ENCODE data around the gene PODNL1.

Gene PODNL1, protein sequence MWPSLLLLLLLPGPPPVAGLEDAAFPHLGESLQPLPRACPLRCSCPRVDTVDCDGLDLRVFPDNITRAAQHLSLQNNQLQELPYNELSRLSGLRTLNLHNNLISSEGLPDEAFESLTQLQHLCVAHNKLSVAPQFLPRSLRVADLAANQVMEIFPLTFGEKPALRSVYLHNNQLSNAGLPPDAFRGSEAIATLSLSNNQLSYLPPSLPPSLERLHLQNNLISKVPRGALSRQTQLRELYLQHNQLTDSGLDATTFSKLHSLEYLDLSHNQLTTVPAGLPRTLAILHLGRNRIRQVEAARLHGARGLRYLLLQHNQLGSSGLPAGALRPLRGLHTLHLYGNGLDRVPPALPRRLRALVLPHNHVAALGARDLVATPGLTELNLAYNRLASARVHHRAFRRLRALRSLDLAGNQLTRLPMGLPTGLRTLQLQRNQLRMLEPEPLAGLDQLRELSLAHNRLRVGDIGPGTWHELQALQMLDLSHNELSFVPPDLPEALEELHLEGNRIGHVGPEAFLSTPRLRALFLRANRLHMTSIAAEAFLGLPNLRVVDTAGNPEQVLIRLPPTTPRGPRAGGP

DNA sequence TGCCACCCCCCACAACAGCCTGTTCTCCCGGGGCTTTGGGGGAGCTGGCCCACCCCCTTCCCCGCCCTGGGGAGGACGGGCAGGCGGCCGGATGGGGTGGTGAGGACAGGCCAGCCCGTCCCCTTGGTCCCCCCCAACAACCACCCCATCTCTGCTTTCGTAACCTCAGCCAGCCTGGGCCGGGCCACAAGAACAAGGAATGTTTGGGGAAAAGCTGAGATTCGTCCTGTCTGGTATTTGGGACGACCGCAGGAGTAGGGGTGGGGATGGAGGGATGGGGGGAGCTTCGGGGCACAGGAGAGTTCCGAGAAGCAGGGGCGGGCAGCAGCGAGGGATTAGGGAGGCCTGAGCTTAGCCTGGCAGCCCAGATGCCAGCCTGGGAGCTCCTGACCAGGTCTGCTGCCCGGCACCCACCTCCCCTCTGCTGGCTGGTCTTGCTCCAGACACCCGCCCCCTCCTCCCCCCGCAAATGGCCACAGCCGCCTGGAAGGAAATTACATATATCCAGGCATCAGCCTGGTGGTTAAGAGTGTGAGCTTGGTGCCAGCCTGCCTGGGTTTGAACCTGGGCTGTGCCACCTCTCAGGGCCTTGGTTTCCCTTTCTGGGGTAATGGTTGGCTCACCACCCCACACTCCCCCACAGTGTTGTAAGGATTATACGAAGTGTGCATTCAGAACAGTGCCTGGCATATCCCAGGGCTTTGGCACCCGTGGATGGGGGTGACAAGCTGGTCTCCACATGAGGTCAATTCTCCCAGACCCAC, at the start of gene PODNL1:
Gene PODNL1, minus strand, starts transcription at position 117 of the 764 bp plus-strand sequence. CDS start 236 bp downstream, outside the sequence.
- DNase-seq: peak; percentile 78

DNA sequence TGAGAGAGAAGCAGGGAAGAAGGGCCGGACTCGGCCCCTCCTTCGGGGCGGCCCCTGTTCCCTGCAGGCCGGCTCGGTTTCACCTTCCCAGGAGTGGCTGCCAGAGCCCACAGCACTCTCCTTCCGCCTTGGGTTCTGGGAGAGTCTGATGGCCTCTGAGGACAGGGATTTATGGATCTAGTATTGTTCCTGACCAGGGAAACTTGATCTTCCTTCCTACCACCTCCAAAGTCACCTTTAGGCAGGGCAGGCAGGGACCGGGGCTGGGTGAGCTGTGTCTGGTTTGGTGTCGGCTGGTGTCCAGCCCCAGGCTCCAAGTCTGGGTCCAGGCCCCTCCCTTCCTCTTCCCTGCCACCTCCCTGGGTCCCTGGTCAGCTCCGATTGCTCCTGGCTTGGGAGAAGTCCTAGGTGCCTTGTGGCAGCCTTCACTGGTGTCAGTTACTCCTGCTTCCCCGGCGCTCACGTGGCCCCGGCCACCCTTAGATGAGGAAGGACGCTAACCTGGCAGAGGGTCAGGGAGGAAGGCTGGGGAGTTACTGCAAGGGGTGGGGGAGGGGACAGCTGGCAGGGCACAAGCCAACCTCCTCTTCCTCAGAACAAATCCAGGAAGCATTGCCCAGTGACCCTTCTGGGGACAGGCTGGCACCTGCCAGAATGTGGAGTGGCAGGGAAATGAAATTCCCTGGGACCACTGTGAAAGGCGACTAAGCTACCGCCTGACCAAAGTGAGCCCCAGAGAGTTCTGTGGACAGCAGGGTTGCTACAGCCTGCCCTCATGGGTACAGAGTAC, 49.1 kb upstream of the PODNL1 start:
- DNase-seq: no peak

GRCh38 chr19:13986348-13986904, 48.2 kb upstream of the PODNL1 start:
- peak; percentile 89 for DNase-seq

DNA sequence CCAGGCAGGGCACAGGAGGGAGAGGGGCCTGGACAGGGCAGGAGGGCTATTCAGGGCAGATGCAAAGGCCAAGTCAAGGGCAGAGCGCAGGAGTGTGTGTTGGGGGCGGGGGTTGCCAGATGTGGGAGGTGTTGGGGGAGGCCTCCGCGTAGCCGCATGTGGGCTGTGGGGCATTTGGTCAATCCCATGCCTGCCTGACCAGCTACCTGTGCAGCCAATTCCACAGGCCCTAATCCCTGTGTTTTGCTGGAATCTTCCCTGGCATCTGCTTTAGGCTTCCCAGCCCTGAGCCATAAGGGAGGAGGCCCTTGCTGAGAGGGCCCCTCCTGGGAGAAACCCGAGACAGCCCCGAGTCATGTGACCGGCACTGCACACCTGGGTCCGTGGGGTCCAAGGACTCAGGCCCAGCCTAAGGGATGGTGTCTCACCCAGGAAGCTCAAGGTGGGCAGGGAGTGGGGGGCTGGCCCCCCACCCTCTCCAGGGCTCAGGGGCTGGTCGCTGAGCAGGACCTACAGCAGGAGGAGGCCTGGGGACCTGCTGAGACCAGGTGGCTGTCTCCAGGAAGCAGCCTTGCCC, 47.6 kb upstream of the PODNL1 start:
- no peak for DNase-seq

GRCh38 chr19:13984875-13985741, 46.9 kb upstream of the PODNL1 start:
- no peak for DNase-seq

DNA sequence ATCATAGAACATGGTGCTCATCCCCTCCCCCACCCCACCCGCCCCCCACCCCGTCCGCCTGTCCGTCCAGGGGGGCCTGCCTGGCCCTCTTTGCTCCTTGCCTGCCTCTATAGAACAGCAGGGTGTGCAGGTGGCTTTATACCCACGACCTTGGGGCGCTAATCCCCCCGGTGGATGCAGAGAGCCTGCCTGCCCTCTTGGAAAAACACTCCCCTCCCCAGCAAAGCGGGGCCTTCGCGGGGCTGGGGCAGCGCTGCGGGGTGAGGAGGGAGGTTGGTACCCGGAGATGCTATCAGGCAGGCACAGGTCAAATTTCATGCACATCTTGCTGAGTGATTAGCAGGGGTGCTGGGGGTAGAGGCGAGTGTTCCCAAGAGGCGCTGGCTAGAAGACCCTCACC, 46.0 kb upstream of the PODNL1 start:
- DNase-seq: no peak

DNA sequence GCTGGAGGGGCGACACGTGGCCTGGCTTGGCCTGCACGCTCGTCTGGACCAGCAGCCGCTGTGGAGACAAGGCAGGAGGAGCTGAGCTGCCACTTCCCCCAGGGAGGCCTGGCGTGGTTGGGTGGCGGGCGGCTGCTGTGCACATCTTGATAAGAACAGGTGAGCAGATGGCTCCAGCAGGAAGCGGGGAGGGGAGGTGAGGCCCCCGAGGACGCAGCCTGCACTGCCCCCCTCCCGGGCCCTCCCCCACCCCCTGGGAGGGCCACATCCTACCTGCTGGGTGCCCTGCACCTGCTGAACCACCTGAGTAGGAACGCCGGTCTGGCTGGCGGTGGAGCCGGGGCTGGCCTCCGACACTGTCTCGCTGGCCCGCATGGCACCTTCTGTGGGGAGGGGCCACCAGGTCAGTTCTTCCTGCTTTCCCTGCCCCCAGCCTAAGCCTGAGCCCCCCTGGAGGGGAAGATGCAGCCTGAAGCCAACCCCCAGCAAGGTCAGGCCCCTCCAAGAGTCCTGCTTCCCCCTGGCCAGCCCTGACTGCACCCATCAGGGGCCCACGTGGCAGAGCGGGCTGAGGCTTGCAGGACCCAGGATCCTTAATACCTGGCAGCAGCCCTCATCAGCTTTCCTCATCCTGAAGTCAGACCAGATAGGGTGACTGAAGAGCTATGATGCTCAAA, 45.1 kb upstream of the PODNL1 start:
- no peak for DNase-seq

- no peak for DNase-seq
Measured at GRCh38 chr19:13982773-13983172, 44.6 kb upstream of the PODNL1 start.

DNA sequence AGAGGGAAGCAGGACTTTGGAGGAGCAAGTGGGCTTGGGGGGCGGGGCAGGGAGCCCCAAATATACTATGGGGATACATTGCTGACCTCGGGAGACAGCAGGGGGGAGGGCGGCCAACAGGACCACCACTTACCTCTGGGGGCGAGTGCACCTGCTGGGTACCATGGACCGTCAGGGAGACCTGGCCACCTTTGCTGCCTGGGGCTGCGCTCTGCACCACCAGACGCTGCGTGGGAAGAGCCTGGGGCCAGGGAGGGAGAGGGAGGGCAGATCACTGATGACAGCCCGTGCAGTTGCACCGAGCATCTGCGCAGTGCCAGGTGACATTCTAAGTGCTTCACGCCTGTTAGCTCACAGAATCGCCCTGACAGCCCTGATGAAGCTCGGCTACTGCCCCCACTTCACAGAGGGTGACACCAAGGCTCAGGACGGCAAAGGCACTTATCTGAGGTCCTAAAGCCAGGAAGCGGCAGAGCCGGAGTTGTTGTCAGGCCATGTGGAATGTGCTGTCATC, 43.8 kb upstream of the PODNL1 start:
- DNase-seq: no peak

- DNase-seq: no peak
Measured at GRCh38 chr19:13981467-13981866, 43.2 kb upstream of the PODNL1 start.

- DNase-seq: no peak
Measured at GRCh38 chr19:13981021-13981420, 42.8 kb upstream of the PODNL1 start.

GRCh38 chr19:13980340-13980739, 42.1 kb upstream of the PODNL1 start:
- DNase-seq: no peak

DNA sequence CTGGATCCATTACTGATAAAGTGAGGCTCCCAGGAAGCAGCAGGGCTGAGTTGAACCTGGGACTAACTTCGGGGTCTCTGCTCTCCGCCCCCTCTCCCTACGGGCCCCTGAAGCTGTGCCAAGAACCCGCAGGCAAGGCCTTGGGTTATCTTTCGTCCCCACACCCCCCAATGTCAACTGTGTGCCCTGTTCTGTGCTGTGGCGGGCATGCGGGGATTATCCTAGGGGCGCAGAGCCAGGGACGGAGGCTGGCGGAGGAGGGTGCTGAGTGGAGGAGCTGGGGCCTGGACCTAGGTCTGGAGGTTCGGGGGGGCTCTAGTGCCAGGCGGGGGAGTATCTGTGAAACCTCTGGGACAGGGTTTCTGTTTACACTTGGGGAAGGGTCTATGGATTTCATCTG, 41.5 kb upstream of the PODNL1 start:
- DNase-seq: no peak

- peak; percentile 78 for DNase-seq
Measured at GRCh38 chr19:13979244-13979615, 41.0 kb upstream of the PODNL1 start.

GRCh38 chr19:13978351-13979243, 40.4 kb upstream of the PODNL1 start:
- peak; percentile 97 for DNase-seq

DNA sequence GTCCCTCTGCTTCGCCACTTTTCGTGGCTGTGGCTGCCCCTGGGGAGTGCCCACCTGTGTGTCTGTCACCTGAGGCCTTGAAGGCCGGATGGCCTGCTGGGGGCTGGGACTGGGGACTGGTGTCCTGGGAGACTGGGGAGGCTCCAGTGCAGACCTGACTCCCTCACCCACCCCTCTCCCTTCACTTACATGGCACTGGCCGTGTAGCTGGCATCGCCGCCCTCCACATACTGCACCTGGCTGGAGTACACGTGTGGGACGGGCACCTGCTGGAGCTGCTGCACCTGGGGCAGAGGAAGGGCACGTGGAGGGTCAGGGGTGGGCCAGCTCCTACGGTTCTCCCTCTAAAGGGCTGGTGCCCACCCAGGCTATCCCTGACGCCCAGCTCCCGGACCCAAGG, 39.6 kb upstream of the PODNL1 start:
- no peak for DNase-seq

- no peak for DNase-seq
Measured at GRCh38 chr19:13976446-13976845, 38.2 kb upstream of the PODNL1 start.

DNA sequence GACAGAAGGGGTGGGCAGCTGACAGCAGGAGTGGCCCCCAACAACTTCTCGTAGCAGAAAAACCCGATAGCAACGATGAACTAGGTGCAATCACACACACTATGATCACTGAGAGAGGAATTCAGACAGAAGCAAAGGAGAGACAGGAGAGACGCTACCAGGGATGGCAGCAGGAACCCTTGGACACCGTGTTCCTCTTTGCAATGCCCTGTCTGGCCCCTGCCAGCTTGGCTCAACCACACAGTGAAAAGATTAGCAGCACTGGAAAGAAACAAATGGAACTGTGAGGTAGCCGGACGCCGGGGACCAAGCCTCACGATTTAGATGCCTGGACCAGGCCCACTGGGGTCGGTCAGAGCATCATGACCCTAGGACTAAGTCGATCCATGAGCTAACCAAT, 37.7 kb upstream of the PODNL1 start:
- DNase-seq: no peak

- no peak for DNase-seq
Measured at GRCh38 chr19:13974073-13974472, 35.9 kb upstream of the PODNL1 start.

Measured in right hindlimb (tissue), 1 donor.